ENCODE results near the gene HMGCS1. TPM values are rescaled to one million over a fixed set of nuclear protein-coding genes. Genes with fewer than 3 reads are reported as not detected.
A peak's percentile ranks its signal among the peaks of the same experiment; 100 is the strongest.

The HMGCS1 gene
- total RNA-seq, 1 donor from 2014 or later, result 86.9 TPM

DNA sequence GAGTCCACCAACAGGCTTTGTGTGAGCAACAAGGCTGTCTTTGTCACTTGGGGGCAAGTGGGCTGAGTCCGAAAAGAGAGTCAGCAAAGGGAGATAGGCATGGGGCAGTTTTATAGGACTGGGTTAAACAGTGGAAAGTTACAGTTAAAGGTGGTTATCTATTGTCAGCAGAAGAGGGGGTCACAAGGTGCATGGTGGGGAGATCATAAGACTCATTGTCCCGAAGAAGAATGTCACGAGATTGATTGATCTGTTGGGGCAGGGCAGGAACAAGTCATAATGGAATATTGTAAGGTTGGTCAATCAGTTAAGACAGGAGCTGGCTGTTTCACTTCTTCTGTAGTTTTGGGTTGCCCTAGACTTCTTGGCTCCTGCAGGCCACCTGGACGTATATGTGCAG is 7.6 kb upstream of the HMGCS1 start:
- DNase-seq (ENCODE audit: low spot score), result no peak
- Mint-ChIP-seq H3K27me3 (ENCODE audit: low read depth) (peaks cover 2% of the 10 kb centered on the region), H3K9me3 (ENCODE audit: low read depth) (peaks cover 8% of the 10 kb centered on the region), H3K36me3 (ENCODE audit: low read depth) (no peaks in the 10 kb centered on the region), H3K4me3 (ENCODE audit: unreplicated experiment) (no peak overlapping the region), H3K27ac (ENCODE audit: unreplicated experiment) (no peak overlapping the region), H3K4me1 (ENCODE audit: low read depth) (no peaks in the 10 kb centered on the region)
- TF ChIP-seq CTCF (IDR thresholded peaks at IDR 0.05), result no peak

GRCh38 chr5:43316421-43316820 is 3.2 kb upstream of the HMGCS1 start:
- peaks cover 23% of the 10 kb centered on the region for H3K4me1 Mint-ChIP-seq (ENCODE audit: low read depth)
- no peak for DNase-seq (ENCODE audit: low spot score)
- H3K27me3 Mint-ChIP-seq (ENCODE audit: low read depth), result no peaks in the 10 kb centered on the region
- TF ChIP-seq CTCF (IDR thresholded peaks at IDR 0.05), result no peak
- H3K4me3 Mint-ChIP-seq (ENCODE audit: unreplicated experiment), result no peak overlapping the region
- H3K9me3 Mint-ChIP-seq (ENCODE audit: low read depth), result no peaks in the 10 kb centered on the region
- H3K36me3 Mint-ChIP-seq (ENCODE audit: low read depth), result no peaks in the 10 kb centered on the region
- no peak overlapping the region for H3K27ac Mint-ChIP-seq (ENCODE audit: unreplicated experiment)

- no peak overlapping the region for H3K4me3 Mint-ChIP-seq (ENCODE audit: unreplicated experiment)
- H3K27ac Mint-ChIP-seq (ENCODE audit: unreplicated experiment), result no peak overlapping the region
- no peaks in the 10 kb centered on the region for H3K9me3 Mint-ChIP-seq (ENCODE audit: low read depth)
- no peak for DNase-seq (ENCODE audit: low spot score)
- H3K4me1 Mint-ChIP-seq (ENCODE audit: low read depth), result peaks cover 31% of the 10 kb centered on the region
- no peaks in the 10 kb centered on the region for H3K27me3 Mint-ChIP-seq (ENCODE audit: low read depth)
- TF ChIP-seq CTCF (IDR thresholded peaks at IDR 0.05), result no peak
- H3K36me3 Mint-ChIP-seq (ENCODE audit: low read depth), result no peaks in the 10 kb centered on the region
These were observed 2.5 kb upstream of the HMGCS1 start for GRCh38 chr5:43315682-43316081.

DNA sequence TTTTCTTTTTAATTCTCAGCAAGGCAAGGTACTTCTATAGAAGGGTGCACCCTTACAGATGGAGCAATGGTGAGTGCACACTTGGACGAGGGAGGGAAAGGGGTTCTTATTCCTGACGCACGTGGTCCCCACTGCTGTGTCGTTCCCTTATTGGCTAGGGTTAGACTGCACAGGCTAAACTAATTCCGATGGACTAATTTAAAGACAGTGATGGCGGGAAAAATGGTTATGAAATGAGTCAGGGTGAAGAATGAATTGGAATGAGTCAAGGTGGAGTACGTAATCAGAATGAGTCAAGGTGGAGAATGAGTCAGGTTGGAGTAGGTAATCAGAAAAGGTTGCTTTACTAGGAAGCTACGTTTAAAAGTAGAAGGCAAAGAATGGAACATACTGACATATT is 2.1 kb upstream of the HMGCS1 start:
- TF ChIP-seq CTCF (IDR thresholded peaks at IDR 0.05), result no peak
- peaks cover 33% of the 10 kb centered on the region for H3K4me1 Mint-ChIP-seq (ENCODE audit: low read depth)
- no peaks in the 10 kb centered on the region for H3K27me3 Mint-ChIP-seq (ENCODE audit: low read depth)
- DNase-seq (ENCODE audit: low spot score), result no peak
- H3K4me3 Mint-ChIP-seq (ENCODE audit: unreplicated experiment), result no peak overlapping the region
- H3K9me3 Mint-ChIP-seq (ENCODE audit: low read depth), result no peaks in the 10 kb centered on the region
- H3K36me3 Mint-ChIP-seq (ENCODE audit: low read depth), result no peaks in the 10 kb centered on the region
- no peak overlapping the region for H3K27ac Mint-ChIP-seq (ENCODE audit: unreplicated experiment)

DNA sequence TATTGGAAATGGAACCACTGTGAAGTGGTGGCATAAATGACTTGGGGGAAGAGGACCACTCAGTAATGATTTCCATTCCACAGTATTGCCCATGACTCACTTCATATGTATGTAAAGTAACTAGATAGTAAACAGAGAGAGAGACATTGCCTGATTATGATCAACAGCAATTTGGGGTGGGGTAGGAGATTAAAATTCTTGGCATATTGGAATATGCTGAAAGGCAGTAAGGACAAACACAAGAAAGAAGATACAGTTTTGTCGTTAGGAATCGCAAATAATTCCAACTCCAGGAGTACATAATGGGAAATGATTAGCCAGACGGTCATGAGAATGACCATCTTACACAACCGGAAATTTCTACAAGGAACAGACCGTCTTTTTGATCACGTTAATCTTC is 1.5 kb upstream of the HMGCS1 start:
- no peak overlapping the region for H3K4me3 Mint-ChIP-seq (ENCODE audit: unreplicated experiment)
- no peak for TF ChIP-seq CTCF (IDR thresholded peaks at IDR 0.05)
- H3K27me3 Mint-ChIP-seq (ENCODE audit: low read depth), result no peaks in the 10 kb centered on the region
- H3K27ac Mint-ChIP-seq (ENCODE audit: unreplicated experiment), result peak overlapping the region; percentile 4
- no peaks in the 10 kb centered on the region for H3K36me3 Mint-ChIP-seq (ENCODE audit: low read depth)
- DNase-seq (ENCODE audit: low spot score), result no peak
- peaks cover 38% of the 10 kb centered on the region for H3K4me1 Mint-ChIP-seq (ENCODE audit: low read depth)
- H3K9me3 Mint-ChIP-seq (ENCODE audit: low read depth), result no peaks in the 10 kb centered on the region

All from chondrocyte (in vitro differentiated cells).